ENCODE results near the gene MUC2.

Gene MUC2

DNA sequence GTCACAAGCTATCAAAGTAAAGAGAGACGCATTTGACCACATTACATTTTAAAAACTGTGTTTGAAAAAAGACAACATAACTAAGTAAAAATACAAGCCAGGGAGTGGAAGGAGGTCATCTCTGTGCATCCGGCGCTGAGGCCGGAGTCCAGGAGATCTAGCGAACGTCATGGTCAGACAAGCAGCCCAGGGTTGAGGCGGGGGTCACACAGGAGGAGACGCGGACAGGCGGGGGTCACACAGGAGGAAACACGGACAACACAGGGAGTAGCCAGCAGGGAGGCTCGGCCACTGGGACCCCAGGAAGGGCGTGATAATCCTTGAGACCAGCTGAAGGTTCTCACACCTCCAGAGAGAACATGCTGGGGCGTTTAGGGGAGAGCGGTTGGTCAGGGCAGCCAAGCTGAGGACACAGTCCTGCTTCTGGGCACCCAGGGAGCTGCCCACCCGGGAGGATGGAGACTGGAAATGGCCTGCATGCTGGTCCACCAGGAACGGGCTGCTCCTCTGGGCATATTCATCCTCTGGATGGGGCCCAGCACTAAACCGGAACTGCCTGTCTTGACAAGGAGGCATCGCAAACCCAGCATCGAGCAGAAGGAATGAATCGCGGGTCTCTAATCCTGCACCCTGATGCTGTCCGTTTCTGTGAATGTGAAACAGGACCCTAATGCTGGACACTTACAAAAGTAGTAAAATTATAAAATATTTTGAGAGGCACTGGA is 42.2 kb downstream of the MUC2 start:
- Histone ChIP-seq H3K9ac (ENCODE audit: low read depth in 1 of 2, low read length in 2 of 2) (no peak overlapping the region), H3K27ac (ENCODE audit: low read depth, low read length) (no peak overlapping the region), H3K36me3 (ENCODE audit: control insufficient read depth in 1 of 2, insufficient read depth in 2 of 2, low read length in 2 of 2) (no peaks in the 10 kb centered on the region), H3K4me1 (ENCODE audit: control insufficient read depth in 1 of 2, insufficient read depth in 2 of 2, low read length in 2 of 2) (no peaks in the 10 kb centered on the region), H3K4me3 (ENCODE audit: low read depth in 1 of 2, low read length in 2 of 2) (no peak overlapping the region), H3K9me3 (ENCODE audit: control insufficient read depth in 1 of 2, low read length in 2 of 2) (no peaks in the 10 kb centered on the region), H3K27me3 (ENCODE audit: control insufficient read depth in 1 of 2, insufficient read depth in 2 of 2, low read length in 2 of 2) (no peaks in the 10 kb centered on the region)

GRCh38 chr11:1117992-1118391 is 43.3 kb downstream of the MUC2 start:
- H3K27me3 ChIP-seq (ENCODE audit: control insufficient read depth in 1 of 2, insufficient read depth in 2 of 2, low read length in 2 of 2) = no peaks in the 10 kb centered on the region
- H3K27ac ChIP-seq (ENCODE audit: low read depth, low read length) = no peak overlapping the region

DNA sequence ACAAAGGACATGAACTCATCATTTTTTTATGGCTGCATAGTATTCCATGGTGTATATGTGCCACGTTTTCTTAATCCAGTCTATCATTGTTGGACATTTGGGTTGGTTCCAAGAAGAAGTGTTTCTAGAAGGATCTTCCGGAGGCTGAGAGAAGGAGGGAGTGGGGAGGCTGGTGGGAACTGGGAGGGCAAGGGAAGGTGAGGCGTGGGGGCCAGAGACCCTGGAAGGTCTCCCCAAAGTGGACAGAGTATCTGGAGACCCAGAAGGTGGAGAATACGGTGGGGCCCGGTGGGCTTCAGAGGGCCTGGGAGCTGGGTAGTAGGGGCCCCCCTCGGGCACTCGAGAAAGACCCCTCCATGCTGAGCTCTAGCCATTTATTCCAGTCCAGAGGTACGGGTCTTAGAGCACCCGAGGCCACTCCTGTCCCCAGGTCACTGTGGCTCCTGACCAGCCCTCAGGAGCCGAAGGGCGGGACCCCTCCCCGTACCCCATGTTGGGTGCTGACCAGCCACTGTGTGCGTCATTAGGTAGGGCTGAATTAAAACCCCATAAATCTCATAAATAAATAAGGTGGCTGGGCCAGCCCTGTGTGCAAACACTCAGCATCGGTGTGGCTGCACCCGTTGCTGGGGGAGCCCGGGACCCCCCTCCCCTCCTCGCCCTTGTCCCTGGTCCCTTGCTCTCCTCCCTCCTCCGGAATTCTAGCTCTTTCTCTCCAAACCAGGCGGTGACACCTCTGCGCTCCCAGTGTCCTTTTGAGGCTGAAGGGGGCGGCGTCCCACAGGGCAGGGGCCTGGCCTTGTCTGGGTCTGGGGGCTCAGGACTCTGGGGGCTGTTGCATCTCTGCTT is 44.3 kb downstream of the MUC2 start:
- Histone ChIP-seq H3K9ac (ENCODE audit: low read depth in 1 of 2, low read length in 2 of 2) (no peak overlapping the region), H3K4me3 (ENCODE audit: low read depth in 1 of 2, low read length in 2 of 2) (no peak overlapping the region), H3K9me3 (ENCODE audit: control insufficient read depth in 1 of 2, low read length in 2 of 2) (no peaks in the 10 kb centered on the region), H3K27ac (ENCODE audit: low read depth, low read length) (no peak overlapping the region), H3K36me3 (ENCODE audit: control insufficient read depth in 1 of 2, insufficient read depth in 2 of 2, low read length in 2 of 2) (no peaks in the 10 kb centered on the region), H3K4me1 (ENCODE audit: control insufficient read depth in 1 of 2, insufficient read depth in 2 of 2, low read length in 2 of 2) (no peaks in the 10 kb centered on the region), H3K27me3 (ENCODE audit: control insufficient read depth in 1 of 2, insufficient read depth in 2 of 2, low read length in 2 of 2) (no peaks in the 10 kb centered on the region)

More at GRCh38 chr11:1117992-1118391, 43.3 kb downstream of the MUC2 start:
- Histone ChIP-seq H3K36me3 (ENCODE audit: control insufficient read depth in 1 of 2, insufficient read depth in 2 of 2, low read length in 2 of 2) (no peaks in the 10 kb centered on the region), H3K9ac (ENCODE audit: low read depth in 1 of 2, low read length in 2 of 2) (no peak overlapping the region), H3K4me1 (ENCODE audit: control insufficient read depth in 1 of 2, insufficient read depth in 2 of 2, low read length in 2 of 2) (no peaks in the 10 kb centered on the region), H3K4me3 (ENCODE audit: low read depth in 1 of 2, low read length in 2 of 2) (no peak overlapping the region), H3K9me3 (ENCODE audit: control insufficient read depth in 1 of 2, low read length in 2 of 2) (no peaks in the 10 kb centered on the region)

- Histone ChIP-seq H3K27me3 (ENCODE audit: control insufficient read depth in 1 of 2, insufficient read depth in 2 of 2, low read length in 2 of 2) (no peaks in the 10 kb centered on the region), H3K9ac (ENCODE audit: low read depth in 1 of 2, low read length in 2 of 2) (no peak overlapping the region), H3K9me3 (ENCODE audit: control insufficient read depth in 1 of 2, low read length in 2 of 2) (no peaks in the 10 kb centered on the region), H3K27ac (ENCODE audit: low read depth, low read length) (no peak overlapping the region), H3K4me1 (ENCODE audit: control insufficient read depth in 1 of 2, insufficient read depth in 2 of 2, low read length in 2 of 2) (no peaks in the 10 kb centered on the region), H3K4me3 (ENCODE audit: low read depth in 1 of 2, low read length in 2 of 2) (no peak overlapping the region), H3K36me3 (ENCODE audit: control insufficient read depth in 1 of 2, insufficient read depth in 2 of 2, low read length in 2 of 2) (no peaks in the 10 kb centered on the region)
Observed at GRCh38 chr11:1119604-1120146, 45.0 kb downstream of the MUC2 start.

DNA sequence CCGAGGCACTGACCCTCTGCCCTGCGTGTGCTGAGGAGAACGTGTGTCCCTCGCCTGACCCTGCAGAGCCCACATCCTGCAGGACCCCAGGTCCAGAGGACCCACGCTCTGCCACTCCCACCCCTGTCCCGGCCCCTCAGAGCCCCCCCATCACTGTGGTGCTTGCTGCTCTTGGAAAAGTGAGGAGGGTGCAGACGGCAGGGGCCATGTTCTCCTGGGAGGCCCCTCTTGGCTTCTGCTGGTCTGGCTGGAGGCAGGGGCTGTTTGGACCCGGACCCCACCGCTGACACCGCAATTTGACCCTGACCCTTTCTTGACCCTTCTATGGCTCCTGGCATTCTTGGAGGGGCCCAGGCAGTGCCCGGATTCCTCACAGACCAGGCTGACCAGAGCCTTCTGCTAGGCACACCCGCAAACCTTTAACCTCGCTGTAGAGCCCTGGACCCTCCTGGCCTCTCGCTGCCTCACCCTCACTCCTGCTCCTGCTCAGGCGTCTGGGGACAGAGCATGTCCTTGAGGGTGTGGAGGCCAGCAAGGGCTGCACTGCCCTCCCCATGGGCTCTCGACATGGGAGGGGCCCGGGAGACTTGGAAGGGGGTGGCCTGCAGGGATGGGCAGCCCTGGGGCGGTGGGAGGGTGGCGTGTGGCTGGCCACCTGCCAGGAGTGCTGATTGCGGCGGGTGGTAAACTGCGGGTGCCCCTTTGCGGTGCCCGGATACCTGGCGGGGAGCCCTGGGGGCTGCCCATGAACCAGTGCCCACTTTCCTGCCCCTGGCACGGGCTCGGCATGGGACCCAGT is 46.1 kb downstream of the MUC2 start:
- Histone ChIP-seq H3K4me3 (ENCODE audit: low read depth in 1 of 2, low read length in 2 of 2) (no peak overlapping the region), H3K9me3 (ENCODE audit: control insufficient read depth in 1 of 2, low read length in 2 of 2) (no peaks in the 10 kb centered on the region), H3K9ac (ENCODE audit: low read depth in 1 of 2, low read length in 2 of 2) (no peak overlapping the region), H3K27me3 (ENCODE audit: control insufficient read depth in 1 of 2, insufficient read depth in 2 of 2, low read length in 2 of 2) (peaks cover 0 to 1% of the 10 kb centered on the region in 2 donors), H3K36me3 (ENCODE audit: control insufficient read depth in 1 of 2, insufficient read depth in 2 of 2, low read length in 2 of 2) (no peaks in the 10 kb centered on the region), H3K4me1 (ENCODE audit: control insufficient read depth in 1 of 2, insufficient read depth in 2 of 2, low read length in 2 of 2) (no peaks in the 10 kb centered on the region), H3K27ac (ENCODE audit: low read depth, low read length) (no peak overlapping the region)

- H3K4me1 ChIP-seq (ENCODE audit: control insufficient read depth in 1 of 2, insufficient read depth in 2 of 2, low read length in 2 of 2) = no peaks in the 10 kb centered on the region
- H3K36me3 ChIP-seq (ENCODE audit: control insufficient read depth in 1 of 2, insufficient read depth in 2 of 2, low read length in 2 of 2) = no peaks in the 10 kb centered on the region
- H3K4me3 ChIP-seq (ENCODE audit: low read depth in 1 of 2, low read length in 2 of 2) = no peak overlapping the region
- no peak overlapping the region for H3K9ac ChIP-seq (ENCODE audit: low read depth in 1 of 2, low read length in 2 of 2)
- no peak overlapping the region for H3K27ac ChIP-seq (ENCODE audit: low read depth, low read length)
- H3K27me3 ChIP-seq (ENCODE audit: control insufficient read depth in 1 of 2, insufficient read depth in 2 of 2, low read length in 2 of 2) = peaks cover 0 to 4% of the 10 kb centered on the region in 2 donors
- H3K9me3 ChIP-seq (ENCODE audit: control insufficient read depth in 1 of 2, low read length in 2 of 2) = no peaks in the 10 kb centered on the region
Observed at GRCh38 chr11:1121331-1121812, 46.7 kb downstream of the MUC2 start.

- no peak overlapping the region for H3K4me3 ChIP-seq (ENCODE audit: low read depth in 1 of 2, low read length in 2 of 2)
- no peaks in the 10 kb centered on the region for H3K4me1 ChIP-seq (ENCODE audit: control insufficient read depth in 1 of 2, insufficient read depth in 2 of 2, low read length in 2 of 2)
- no peak overlapping the region for H3K9ac ChIP-seq (ENCODE audit: low read depth in 1 of 2, low read length in 2 of 2)
- H3K27me3 ChIP-seq (ENCODE audit: control insufficient read depth in 1 of 2, insufficient read depth in 2 of 2, low read length in 2 of 2) = peaks cover 0 to 4% of the 10 kb centered on the region in 2 donors
- H3K9me3 ChIP-seq (ENCODE audit: control insufficient read depth in 1 of 2, low read length in 2 of 2) = no peaks in the 10 kb centered on the region
- H3K27ac ChIP-seq (ENCODE audit: low read depth, low read length) = no peak overlapping the region
- no peaks in the 10 kb centered on the region for H3K36me3 ChIP-seq (ENCODE audit: control insufficient read depth in 1 of 2, insufficient read depth in 2 of 2, low read length in 2 of 2)
Observed at GRCh38 chr11:1121813-1122663, 47.4 kb downstream of the MUC2 start.

DNA sequence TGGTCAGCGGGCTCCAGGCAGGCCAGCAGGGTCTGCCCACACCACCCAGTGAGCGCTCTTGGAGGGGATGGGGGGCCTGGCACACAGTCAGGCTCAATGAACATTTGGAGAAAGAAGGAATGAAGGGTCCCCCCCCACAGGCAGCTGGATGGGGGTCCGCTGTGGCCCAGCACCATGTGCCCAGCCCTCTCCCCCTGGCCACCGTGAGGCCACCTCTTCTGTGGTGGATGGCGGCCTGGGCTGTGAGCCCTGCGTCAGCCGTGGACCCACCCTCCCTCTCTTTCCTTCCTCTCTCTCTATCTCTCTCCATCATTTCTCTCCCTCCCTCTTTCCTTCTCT is 48.0 kb downstream of the MUC2 start:
- Histone ChIP-seq H3K4me1 (ENCODE audit: control insufficient read depth in 1 of 2, insufficient read depth in 2 of 2, low read length in 2 of 2) (no peaks in the 10 kb centered on the region), H3K27ac (ENCODE audit: low read depth, low read length) (no peak overlapping the region), H3K9me3 (ENCODE audit: control insufficient read depth in 1 of 2, low read length in 2 of 2) (no peaks in the 10 kb centered on the region), H3K27me3 (ENCODE audit: control insufficient read depth in 1 of 2, insufficient read depth in 2 of 2, low read length in 2 of 2) (peaks cover 0 to 4% of the 10 kb centered on the region in 2 donors), H3K36me3 (ENCODE audit: control insufficient read depth in 1 of 2, insufficient read depth in 2 of 2, low read length in 2 of 2) (no peaks in the 10 kb centered on the region), H3K9ac (ENCODE audit: low read depth in 1 of 2, low read length in 2 of 2) (no peak overlapping the region), H3K4me3 (ENCODE audit: low read depth in 1 of 2, low read length in 2 of 2) (no peak overlapping the region)

DNA sequence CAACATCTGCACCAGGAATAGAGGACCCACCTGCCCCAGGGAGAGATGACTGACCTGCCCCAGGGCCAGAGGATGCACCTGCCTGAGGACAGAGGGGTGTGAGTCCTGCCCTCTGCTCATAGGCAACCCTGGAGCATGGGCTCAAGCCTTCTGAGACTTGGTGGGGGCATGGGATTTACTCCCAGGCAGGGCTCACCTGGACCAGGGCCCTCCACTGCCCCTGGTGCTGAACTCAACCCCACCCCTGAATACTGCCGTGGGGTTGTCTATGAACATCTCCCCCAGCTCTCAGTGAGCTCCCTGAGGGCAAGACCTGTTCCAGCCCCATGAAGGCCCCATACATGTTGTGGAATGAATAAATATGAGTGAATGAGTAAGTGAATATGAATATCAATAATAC is 49.3 kb downstream of the MUC2 start:
- H3K36me3 ChIP-seq (ENCODE audit: control insufficient read depth in 1 of 2, insufficient read depth in 2 of 2, low read length in 2 of 2) = no peaks in the 10 kb centered on the region
- peaks cover 0 to 4% of the 10 kb centered on the region in 2 donors for H3K27me3 ChIP-seq (ENCODE audit: control insufficient read depth in 1 of 2, insufficient read depth in 2 of 2, low read length in 2 of 2)
- no peak overlapping the region for H3K4me3 ChIP-seq (ENCODE audit: low read depth in 1 of 2, low read length in 2 of 2)
- no peak overlapping the region for H3K9ac ChIP-seq (ENCODE audit: low read depth in 1 of 2, low read length in 2 of 2)
- no peaks in the 10 kb centered on the region for H3K4me1 ChIP-seq (ENCODE audit: control insufficient read depth in 1 of 2, insufficient read depth in 2 of 2, low read length in 2 of 2)
- H3K9me3 ChIP-seq (ENCODE audit: control insufficient read depth in 1 of 2, low read length in 2 of 2) = no peaks in the 10 kb centered on the region
- no peak overlapping the region for H3K27ac ChIP-seq (ENCODE audit: low read depth, low read length)
